ENCODE results near the gene CCDC15.
"Not testable (repeated sequence)": the region's sequence is repeated elsewhere in the genome, so short reads cannot be mapped to it uniquely, and the experiment has no call there.

Gene CCDC15

DNA sequence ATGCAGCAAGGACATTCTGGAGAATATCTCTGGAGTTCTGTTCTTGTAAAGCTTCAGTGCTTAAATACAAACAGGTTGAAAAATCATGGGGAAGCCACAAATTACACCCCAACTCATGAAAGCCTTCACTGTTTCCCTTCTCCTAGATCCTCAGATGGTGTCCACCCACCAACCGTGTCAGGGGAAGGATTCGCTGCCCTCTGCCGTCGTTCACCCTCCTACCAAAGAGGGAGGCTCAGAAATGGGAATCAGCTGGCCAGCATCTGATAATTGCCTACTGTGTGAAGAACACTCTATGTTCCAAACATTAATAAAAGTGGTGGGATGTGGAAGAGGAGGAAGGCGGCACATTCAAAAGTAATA, 10.8 kb upstream of the CCDC15 start:
- no peak for FAIRE-seq

DNA sequence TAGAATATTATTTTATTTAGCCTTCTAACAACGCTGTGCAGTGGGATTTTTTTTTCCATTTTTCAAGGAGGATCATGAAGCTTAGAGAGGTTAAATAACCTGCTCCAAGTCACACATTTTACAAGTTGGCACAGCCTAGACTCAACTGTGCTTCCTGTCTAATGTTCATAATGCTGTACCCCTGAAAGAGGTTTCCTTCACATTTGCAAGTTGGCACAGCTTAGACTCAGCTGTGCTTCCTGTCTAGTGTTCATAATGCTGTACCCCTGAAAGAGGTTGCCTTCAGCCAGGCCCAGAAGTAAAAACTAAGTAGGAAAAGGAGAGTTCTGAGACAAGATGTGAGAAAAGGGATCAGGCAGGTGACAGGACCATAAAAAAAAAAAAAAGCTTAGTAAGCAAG, 10.3 kb upstream of the CCDC15 start:
- FAIRE-seq: no peak

DNA sequence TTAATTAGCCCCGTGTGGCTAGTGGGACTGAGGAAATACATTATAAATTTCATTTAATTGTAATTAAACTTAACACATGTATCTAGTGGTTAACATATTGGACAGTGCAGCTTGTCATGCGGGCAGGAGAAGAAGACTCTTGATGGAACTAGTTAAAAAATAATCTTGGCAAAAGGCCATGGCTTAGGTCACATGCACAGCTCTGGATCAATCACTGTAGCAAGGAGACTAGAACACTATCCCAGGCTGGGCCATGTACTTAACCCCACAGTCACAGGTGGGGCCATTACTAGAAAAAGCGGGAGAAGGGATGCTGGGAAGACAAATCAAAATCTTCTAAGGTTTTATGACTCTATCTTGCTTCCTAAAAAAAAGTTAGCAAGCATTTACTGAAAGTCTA, 9.4 kb upstream of the CCDC15 start:
- FAIRE-seq: no peak

GRCh38 chr11:124945826-124946225, 8.2 kb upstream of the CCDC15 start:
- no peak for FAIRE-seq

- FAIRE-seq: no peak
Observed at GRCh38 chr11:124946735-124947141, 7.3 kb upstream of the CCDC15 start.

DNA sequence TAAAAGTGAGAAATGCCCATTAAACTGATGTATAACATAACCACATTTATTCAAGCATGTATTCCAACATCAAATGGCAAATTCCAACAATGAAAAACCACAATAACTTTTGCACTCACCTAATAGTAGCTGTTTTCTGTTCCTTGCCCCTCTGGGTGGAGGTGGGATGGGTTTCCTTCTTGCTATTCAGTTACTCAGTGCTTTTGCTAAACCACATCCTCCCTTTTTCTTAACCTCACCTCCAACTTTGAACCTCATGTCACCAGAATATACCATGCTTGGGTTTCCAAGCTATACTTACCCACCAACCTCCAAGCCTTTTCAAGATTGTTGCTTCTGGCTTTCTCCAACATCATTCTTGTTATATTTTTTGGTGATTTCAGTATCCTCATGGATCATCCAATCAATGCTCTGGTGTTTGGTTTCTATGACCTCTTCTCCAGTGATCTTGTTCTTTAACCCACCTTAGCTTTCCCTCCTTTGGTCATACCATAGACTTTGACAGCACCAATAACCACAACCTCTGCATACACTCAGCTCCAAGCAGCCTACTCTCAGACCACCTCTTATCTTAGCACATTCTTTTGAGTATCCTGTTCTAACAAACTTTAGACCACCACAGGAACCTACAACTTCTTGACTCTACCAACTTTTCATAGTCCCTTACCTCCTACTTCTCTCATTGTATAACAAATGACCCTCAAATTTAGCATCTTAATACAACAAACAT, 3.2 kb upstream of the CCDC15 start:
- FAIRE-seq: no peak

DNA sequence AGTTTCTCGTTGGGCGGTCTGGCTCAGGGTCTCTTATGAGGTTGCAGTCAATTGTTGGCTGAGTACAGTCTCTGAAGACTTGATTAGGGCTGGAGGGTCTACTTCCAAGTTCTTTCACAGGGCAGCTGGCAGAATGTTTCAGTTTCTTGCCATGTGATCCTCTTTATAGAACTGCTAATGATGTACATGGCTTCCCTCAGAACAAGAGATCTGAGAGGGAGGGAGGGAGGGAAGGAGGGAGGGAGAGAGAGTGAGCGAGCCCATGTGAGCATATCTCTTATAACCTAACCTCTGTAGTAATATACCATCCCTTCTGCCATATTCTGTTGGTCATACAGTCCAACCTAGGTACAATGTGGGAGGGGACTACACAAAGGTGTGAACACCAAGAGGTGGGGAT, 2.7 kb upstream of the CCDC15 start:
- no peak for FAIRE-seq

GRCh38 chr11:124954590-124954955, 571 bp downstream of the CCDC15 start:
- FAIRE-seq: no peak

GRCh38 chr11:124955035-124955434, 1.0 kb downstream of the CCDC15 start:
- no peak for FAIRE-seq

- peak; percentile 99 for FAIRE-seq
Observed at GRCh38 chr11:124961972-124962609, 8.1 kb downstream of the CCDC15 start.

DNA sequence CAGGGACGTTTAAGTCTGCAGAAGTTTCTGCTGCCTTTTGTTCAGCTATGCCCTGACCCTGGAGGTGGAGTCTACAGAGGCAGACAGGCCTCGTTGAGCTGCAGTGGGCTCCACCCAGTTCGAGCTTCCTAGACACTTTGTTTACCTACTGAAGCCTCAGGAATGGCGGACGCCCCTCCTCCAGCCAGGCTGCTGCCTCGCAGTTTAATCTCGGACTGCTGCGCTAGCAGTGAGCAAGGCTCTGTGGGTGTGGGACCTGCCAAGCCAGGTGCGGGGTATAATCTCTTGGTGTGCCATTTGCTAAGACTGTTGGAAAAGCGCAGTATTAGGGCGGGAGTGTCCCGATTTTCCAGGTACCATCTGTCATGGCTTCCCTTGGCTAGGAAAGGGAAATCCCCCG, 14.2 kb downstream of the CCDC15 start:
- not testable (repeated sequence) for FAIRE-seq

DNA sequence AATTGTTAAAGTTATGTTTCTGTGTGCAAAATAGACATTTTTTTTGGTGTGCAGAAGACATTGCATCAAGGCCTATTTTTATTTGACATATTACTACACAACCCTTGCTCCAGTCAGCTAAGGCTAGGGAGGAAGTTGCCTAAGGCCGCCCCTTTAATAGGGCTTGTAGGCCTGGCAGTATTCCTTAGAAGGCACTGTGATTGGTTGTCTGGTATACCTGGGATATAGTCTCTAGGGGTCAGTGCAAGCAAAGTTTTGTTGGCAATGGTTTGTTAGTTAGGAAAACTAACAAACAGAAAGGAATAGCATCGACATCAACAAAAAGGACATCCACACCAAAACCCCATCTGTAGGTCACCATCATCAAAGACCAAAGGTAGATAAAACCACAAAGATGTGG, 16.9 kb downstream of the CCDC15 start:
- FAIRE-seq: no peak

DNA sequence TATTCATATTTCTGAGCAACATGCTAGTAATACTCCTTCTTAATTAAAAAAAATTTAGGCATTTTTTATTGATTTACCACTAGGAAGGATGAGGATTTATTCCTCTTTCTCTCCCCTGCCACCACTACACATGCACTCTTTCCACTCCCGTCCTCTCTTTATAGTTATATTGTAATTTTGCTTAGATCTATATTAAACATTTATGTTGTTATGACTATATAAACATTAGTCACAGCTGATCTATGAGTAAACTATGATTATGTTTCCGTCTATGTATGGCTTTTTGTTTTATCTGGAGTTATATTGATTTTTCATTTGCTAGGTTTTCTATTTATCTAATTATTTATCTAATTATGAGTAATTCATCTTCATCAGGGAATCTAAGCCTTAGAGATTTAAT, 17.8 kb downstream of the CCDC15 start:
- no peak for FAIRE-seq

GRCh38 chr11:124976531-124976930, 22.5 kb downstream of the CCDC15 start:
- FAIRE-seq: no peak

DNA sequence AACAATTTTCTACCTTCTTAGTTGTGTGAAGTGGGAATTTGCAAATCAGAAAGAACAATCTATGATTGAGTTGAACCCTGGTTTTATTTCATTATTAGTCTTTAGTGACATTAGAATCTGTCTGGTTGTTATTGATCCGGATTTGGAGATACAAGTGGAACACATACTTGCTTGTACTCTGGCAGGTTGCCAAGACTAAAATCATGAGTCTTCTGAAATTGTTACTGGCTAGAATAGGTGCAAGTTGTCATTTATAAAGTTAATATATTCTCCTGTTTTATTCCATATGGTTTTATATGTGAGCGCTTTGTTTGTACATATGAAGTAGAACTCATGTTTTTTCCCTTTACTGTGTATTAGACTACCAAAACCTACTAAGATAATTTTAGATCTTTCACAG, 23.0 kb downstream of the CCDC15 start:
- FAIRE-seq: no peak

DNA sequence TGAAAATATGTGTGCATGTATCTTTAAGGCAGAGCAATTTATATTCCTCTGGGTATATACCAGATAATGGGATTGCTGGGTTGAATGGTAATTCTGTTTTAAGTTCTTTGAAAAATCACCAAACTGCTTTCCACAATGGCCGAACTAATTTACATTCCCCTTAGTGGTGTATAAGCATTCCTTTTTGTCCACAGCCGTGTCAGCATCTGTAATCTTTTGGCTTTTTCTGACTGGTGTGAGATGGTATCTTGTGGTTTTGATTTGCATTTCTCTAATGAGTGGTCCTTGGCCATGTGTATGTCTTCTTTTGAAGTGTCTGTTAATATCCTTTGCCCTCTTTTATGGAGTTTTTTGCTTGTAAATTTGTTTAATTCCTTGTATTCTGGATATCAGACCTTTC, 24.3 kb downstream of the CCDC15 start:
- FAIRE-seq: no peak

DNA sequence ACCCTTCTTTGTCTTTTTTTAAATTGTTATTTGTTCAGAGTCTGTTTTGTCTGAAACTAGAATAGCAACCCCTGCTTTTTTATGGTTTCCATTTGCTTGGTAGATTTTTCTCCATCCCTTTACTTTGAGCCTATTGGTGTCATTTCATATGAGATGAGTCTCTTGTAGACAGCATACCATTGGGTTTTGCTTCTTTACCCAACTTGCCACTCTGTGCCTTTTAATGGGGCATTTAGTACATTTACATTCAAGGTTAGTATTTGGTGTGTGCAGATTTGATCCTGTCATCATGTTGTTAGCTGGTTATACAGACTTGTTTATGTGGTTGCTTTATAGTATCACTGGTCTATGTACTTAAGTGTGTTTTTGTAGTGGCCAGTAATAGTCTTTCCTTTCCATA, 28.0 kb downstream of the CCDC15 start:
- FAIRE-seq: no peak

DNA sequence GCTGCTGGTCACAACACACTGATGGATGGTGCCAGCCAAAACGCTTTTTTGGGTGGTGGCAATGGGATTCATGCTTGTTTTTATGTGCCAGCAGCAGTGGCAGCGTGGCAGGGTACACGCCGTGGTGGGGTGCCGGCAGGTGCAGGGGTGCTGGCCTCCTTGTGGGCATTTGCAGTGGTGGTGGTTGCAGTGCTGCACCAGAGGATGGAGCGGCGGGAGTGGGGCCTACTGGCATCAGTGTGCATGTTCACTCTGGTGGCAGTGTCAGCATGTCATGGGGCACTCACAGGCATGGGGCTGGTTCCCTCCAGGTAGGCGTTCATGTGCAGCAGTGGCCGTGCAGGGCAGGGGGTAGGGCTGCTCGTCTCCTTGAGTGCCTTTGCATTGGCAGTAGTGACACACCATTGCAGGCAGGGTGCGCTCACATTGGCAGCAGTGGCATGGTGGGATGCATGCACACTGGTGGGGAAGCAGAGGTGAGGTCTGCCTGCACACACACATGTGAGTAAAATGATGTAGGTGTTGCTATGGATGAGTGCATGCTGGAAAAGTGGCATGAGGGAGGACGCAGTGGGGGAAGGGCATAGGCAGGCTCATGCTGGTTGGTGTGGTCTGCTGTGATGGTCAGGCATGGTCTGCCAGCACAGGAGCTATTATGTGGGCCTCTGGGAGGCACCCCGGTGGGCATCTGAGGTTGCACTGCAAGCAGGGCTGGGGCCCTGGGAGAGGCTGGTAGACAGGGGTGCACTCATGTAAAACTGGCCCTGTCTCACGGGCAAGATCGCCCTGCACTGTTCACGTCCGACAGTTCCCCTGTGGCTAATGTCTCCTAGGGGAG, 29.9 kb downstream of the CCDC15 start:
- no peak for FAIRE-seq

GRCh38 chr11:124984512-124984854, 30.5 kb downstream of the CCDC15 start:
- no peak for FAIRE-seq

DNA sequence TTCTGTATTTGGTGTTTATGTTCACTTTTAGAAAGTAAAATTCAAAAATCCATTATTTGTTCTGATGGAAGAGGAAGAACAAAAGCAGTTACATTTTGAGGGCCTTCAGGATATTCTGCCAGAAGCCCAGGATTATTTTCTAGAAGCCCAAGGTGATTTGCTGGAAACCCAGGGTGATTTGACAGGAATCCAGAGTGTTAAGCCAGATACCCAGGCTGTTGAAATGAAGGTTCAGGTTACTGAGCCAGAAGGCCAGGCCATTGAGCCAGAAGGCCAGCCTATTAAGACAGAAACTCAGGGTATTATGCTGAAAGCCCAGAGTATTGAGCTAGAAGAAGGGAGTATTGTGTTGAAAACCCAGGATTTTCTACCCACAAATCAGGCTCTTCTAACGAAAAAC, 33.1 kb downstream of the CCDC15 start:
- FAIRE-seq: no peak

DNA sequence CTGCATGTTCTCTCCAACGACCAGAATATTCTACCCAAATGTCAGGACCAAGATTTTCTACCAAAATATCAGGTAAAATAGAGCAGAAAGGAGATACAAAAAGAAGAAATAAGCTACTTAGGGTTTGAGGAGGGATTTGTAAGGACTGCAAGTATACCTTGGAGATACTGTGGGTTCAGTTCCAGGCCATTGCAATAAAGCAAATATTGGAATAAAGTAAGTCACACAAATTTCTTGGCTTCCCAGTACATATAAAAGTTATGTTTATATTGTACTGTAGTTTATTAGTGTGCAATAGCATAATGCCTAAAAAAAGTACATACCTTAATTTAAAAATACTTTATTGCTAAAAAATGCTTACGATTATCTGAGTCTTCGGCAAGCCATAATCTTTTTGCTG, 34.1 kb downstream of the CCDC15 start:
- no peak for FAIRE-seq

DNA sequence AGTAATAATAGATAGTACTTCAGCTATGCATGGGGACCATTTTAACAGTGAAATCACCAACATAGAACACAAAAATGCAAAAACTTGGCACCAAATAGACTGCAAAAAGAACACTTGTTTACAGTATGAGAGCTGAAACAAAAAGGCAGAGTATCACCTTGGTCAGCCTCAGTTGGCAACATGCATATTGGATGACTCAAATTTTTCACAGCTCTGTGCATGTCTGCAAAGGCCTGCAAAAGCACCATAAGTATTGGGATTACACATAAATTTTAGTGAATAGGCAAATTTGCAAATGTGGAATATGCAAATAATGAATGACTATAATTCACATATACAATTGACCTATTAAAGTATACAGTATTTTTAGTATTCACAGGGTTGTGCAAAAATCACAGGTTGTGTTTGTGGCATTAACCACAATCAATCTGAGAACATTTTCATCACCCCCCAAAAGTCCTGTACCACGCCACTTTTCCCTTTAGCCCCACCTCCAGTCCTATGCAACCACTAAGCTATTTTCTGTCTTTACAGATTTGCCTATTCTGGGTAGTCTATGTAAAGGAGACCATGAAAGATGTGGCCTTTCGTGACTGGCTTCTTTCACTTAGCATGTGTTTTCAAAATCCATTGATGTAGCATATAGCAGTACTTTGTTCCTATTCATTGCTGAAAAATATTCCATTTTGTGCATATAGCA, 47.2 kb downstream of the CCDC15 start:
- FAIRE-seq: no peak

DNA sequence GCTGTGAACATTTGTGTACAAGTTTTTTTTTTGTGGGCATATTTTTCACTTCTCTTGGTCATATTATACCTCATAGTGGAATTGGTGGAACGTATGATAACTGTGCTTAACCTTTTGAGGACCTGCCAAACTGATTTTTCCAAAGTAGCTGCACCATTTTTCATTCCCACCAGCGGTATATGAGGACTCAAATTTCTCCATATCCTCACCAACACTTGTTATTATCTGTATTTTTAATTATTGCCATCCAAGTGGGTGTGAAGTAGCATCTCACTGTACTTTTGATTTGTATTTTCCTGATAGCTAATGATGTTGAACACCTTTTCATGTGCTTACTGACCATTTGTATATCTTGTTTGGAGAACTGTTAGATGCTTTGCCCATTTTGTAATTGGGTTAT, 47.8 kb downstream of the CCDC15 start:
- FAIRE-seq: no peak

GRCh38 chr11:125005491-125005890, 51.5 kb downstream of the CCDC15 start:
- FAIRE-seq: no peak
